Measurements from ENCODE around the gene DSCAML1. TPM values are rescaled to one million over a fixed set of nuclear protein-coding genes. Genes with fewer than 3 reads are reported as not detected.

DSCAML1 gene
- total RNA-seq, 1 experiment from 2014 or later = not detected

- DNase-seq (ENCODE audit: low read depth, low spot score) (no peak), ATAC-seq (no peak)
- H3K4me2 ChIP-seq (ENCODE audit: low read length) = no peak overlapping the region
- intact Hi-C loops (cut with micrococcal nuclease) = no loop called here
- no peaks in the 10 kb centered on the region for H3K9me2 ChIP-seq (ENCODE audit: insufficient read depth)
- H3K4me3 ChIP-seq (replicated peaks in 1 of 2; ENCODE audit: low read depth in 1 of 2, low read length in 2 of 2) = no peak overlapping the region
- no peak overlapping the region for H2AFZ ChIP-seq (ENCODE audit: low read depth, low read length, poor library complexity, severe bottlenecking)
- POLR2A ChIA-PET = no interaction called here
- TF ChIP-seq SRF (IDR thresholded peaks at IDR 0.05; ENCODE audit: low read depth) (no peak), ATF3 (IDR thresholded peaks at IDR 0.05) (no peak), ELF1 (IDR thresholded peaks at IDR 0.05; ENCODE audit: borderline replicate concordance, low read depth) (no peak), YY1 (IDR thresholded peaks at IDR 0.05; ENCODE audit: extremely low read depth, insufficient replicate concordance, low read depth, low read length) (no peak), ZFX (IDR thresholded peaks at IDR 0.05) (no peak), POLR2AphosphoS5 (IDR thresholded peaks at IDR 0.05; ENCODE audit: low read depth, low read length) (no peak), SIN3A (IDR thresholded peaks at IDR 0.05; ENCODE audit: low read depth) (no peak), EZH2 (IDR thresholded peaks at IDR 0.05) (no peak), FOSL1 (IDR thresholded peaks at IDR 0.05; ENCODE audit: low read depth) (no peak), SP1 (IDR thresholded peaks at IDR 0.05; ENCODE audit: low read depth) (no peak), ZNF274 (IDR thresholded peaks at IDR 0.05; ENCODE audit: low read depth, low read length) (no peak), TCF7L2 (IDR thresholded peaks at IDR 0.05; ENCODE audit: borderline replicate concordance, extremely low read depth, insufficient read depth, insufficient read length) (no peak)
- TF ChIP-seq, protein P1, sequence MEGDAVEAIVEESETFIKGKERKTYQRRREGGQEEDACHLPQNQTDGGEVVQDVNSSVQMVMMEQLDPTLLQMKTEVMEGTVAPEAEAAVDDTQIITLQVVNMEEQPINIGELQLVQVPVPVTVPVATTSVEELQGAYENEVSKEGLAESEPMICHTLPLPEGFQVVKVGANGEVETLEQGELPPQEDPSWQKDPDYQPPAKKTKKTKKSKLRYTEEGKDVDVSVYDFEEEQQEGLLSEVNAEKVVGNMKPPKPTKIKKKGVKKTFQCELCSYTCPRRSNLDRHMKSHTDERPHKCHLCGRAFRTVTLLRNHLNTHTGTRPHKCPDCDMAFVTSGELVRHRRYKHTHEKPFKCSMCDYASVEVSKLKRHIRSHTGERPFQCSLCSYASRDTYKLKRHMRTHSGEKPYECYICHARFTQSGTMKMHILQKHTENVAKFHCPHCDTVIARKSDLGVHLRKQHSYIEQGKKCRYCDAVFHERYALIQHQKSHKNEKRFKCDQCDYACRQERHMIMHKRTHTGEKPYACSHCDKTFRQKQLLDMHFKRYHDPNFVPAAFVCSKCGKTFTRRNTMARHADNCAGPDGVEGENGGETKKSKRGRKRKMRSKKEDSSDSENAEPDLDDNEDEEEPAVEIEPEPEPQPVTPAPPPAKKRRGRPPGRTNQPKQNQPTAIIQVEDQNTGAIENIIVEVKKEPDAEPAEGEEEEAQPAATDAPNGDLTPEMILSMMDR (IDR thresholded peaks at IDR 0.05 in 2 of 3, conservative IDR thresholded peaks at IDR 0.05 in 1 of 3; ENCODE audit: borderline replicate concordance in 1 of 3, insufficient read depth in 1 of 3, low read depth in 2 of 3, low read length in 2 of 3) = no peak
- TF ChIP-seq, protein P2, sequence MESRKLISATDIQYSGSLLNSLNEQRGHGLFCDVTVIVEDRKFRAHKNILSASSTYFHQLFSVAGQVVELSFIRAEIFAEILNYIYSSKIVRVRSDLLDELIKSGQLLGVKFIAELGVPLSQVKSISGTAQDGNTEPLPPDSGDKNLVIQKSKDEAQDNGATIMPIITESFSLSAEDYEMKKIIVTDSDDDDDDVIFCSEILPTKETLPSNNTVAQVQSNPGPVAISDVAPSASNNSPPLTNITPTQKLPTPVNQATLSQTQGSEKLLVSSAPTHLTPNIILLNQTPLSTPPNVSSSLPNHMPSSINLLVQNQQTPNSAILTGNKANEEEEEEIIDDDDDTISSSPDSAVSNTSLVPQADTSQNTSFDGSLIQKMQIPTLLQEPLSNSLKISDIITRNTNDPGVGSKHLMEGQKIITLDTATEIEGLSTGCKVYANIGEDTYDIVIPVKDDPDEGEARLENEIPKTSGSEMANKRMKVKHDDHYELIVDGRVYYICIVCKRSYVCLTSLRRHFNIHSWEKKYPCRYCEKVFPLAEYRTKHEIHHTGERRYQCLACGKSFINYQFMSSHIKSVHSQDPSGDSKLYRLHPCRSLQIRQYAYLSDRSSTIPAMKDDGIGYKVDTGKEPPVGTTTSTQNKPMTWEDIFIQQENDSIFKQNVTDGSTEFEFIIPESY (IDR thresholded peaks at IDR 0.05; ENCODE audit: extremely low read depth, insufficient replicate concordance, low read length) = no peak
- BruUV-seq (replicated peaks) = no TSS peak
- no peaks in the 10 kb centered on the region for H4K20me1 ChIP-seq (ENCODE audit: insufficient read depth)
- H3K27me3 ChIP-seq (ENCODE audit: insufficient read depth, low read length) = peaks cover 5% of the 10 kb centered on the region; the same call in 1 of the 2 replicates
- no peak overlapping the region for H3K9ac ChIP-seq (ENCODE audit: low read length)
- H3K27ac ChIP-seq (ENCODE audit: low read depth, low read length) = no peak overlapping the region
- H3K4me1 ChIP-seq (ENCODE audit: control insufficient read depth in 1 of 2, insufficient read depth in 2 of 2, low read length in 2 of 2) = no peaks in the 10 kb centered on the region
- H3K79me2 ChIP-seq (ENCODE audit: insufficient read depth, low read length) = no peaks in the 10 kb centered on the region
- no peaks in the 10 kb centered on the region for H3K36me3 ChIP-seq (ENCODE audit: control insufficient read depth in 1 of 2, insufficient read depth in 2 of 2, low read length in 2 of 2)
- CTCF ChIA-PET = no interaction called here
- RAD21 ChIA-PET (ENCODE audit: low non-redundant PET in 1 of 2, low total read pairs in 2 of 2, uncharacterized antibody in 2 of 2, unreplicated experiment in 2 of 2) = no interaction called here
- H3K9me3 ChIP-seq (ENCODE audit: control insufficient read depth in 1 of 2, insufficient read depth in 1 of 2, low read depth in 1 of 2, low read length in 2 of 2) = no peaks in the 10 kb centered on the region
These were observed 273.3 kb downstream of the DSCAML1 start for GRCh38 chr11:117523680-117524079.

Data from HCT116 (cell line).